NCI-H1694 (cell line): ENCODE results near the gene QSOX2.

ENCODE experiments used
- DNase-seq: peaks from one replicate; lab custom pipeline; 2025; lab: John Stamatoyannopoulos, UW

QSOX2 gene

DNA sequence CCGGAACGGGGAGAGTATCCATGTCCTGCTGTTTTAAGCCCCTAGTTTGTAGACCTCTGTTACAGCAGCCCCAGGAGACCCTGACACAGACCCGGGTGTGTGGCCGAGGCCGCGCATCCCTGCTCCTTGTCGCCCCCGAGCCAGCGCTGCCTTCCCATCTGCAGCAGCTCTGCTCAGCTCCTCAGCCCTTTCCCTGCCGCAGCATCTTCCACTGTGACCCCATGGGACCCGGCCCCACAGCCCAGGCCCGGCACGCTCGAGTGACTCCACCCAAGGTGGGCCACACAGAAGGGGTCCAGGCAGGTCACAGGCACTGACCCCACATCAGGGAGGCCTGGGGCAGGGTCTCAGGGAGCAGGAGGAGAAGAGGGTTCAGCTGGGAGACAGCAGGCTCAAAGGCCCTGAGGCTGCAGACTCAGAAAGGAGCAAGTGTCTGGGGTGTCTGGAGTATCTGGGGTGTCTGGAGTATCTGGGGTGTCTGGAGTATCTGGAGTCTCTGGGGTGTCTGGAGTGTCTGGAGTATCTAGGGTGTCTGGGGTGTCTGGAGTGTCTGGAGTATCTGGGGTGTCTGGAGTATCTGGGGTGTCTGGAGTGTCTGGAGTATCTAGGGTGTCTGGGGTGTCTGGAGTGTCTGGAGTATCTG is 71.8 kb downstream of the QSOX2 start:
- DNase-seq: no peak

DNA sequence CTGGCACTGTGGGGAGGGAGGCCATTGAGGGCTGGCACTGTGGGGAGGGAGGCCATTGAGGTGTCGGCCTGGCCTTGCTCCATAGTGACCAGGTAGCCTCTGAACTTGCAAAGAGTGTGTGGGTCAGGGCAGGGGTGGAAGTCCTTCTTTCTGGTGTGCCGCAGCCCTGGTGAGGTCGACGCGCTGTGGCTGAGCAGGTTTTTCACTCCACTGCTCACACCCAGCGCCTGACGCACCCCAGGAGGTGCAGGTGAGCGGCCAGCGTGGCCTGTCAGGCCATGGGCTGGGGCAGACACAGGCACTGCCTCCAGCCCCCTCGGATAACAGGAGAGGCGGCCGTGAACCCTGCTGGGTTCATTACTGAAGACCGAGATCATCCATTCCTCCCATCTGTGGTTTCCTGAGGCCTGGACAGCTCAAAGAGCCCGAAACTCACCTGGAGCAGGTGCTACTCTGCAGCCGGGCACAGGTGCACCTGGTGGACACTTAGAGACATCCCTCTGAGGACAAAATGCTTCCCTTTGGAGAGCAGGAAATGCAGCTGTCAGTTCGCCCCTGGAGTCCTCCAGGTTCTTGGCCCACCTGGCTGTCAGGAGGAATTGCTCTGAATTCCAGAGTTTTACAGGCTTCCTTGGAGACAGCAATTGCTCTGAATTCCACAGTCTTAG is 73.1 kb downstream of the QSOX2 start:
- DNase-seq: no peak

DNA sequence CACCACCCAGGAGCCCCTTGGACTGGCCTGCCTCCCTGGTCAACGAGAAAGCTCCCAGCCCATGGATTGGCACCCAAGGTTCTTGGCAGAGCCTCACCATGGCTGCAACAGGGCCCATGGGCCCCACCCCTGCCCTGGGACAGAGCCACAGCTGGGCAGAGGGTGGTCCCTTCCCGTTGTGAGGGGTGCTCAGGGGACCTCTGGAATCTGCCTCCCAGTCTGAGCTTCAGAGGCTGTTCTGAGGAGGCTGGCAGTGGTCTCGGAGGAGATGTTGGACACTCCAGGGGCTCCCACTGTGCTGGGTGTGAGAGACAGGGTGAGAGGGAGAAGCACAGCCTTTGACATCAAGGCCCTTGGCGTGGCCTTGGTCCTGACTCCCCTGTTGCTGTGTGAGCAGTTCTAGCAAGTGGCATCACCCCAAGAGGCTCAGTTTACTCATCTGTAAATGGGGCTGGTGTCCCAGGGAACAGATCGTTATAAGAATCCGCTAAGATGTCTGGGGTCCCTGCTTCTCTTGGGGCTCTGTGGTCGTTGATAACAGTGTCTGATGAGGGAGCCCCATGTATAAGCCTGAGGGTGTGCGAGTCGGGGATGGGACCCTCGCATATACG is 73.7 kb downstream of the QSOX2 start:
- no peak for DNase-seq

DNA sequence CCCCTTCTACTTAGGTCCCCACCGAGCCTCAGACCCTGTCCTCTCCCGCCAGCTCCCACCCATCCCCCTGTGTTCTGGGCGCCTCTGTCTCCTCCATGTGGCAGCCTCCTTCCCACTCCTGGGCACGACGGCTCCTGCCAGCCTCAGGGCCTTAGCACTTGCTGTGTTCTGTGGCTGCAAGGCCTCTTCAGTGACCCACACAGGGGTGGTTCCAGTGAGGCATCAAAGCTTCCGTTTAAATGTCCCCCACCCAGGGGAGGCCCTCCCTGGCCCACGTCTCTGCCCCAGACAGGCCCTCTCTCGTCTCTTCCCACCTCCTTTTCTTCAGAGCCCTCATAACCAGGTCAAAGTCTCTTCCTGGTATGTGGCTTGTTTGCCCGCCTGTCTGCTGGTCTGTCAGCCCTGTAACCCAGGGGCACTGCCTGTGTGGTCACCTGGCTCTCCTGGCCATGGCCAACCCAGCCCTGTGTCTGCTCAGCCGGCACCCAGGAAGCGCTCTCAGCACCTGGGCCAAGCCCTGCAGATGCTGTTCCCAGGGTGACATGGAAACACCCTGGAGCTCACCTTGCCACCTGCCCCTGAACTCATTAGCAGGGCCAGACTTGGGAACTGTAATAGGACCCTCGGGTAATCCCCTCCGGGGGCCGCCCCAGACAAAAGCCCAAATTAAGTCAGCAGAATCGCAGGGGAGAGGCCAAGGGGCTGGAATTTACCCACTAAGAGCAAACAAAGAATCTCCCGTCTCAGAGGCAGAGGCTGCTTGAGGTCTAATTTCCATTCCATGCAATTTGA is 74.4 kb downstream of the QSOX2 start:
- DNase-seq: no peak

DNA sequence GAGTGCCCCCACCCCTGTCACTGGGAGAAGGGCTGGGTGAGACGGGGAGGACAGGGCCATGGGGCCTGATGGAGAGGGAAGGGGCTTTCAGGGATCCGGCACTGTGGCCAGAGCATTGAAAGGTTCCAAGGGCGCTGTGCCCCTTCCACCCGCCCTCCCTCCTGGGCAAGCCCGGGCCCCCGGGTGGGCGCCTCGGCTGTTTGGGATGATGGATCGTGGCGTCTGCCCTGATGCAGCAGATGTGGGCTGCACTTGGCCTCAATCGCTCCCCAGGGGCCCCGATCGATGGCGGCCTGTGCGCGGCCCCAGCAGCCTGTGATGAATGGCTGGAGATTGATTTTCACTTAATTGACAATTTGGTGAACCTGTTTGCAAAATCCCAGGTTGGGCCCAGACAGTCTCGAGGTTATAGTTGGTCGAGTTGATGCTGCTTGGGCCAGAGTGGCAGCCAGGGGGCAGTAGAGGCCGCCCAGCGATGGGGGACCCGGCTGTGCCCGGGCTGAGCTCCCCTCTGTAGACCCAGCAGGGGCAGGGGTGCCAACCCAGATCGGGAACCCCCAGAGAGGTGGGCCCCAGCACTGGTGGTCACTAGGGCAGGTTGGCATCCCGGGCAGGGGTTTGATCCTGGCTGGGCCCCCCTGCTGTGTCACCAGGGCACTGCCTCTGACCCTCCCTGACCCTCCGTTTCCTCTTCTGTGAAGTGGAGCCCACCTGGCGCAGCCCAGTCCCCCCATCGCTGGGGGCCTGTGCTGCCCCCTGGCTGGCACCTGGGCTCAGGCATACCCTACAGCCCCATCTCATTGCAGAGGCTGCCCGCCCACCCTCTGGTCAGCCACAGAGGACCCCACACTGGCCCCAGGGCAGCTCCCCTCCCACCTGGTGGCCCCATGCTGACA is 75.4 kb downstream of the QSOX2 start:
- no peak for DNase-seq

DNA sequence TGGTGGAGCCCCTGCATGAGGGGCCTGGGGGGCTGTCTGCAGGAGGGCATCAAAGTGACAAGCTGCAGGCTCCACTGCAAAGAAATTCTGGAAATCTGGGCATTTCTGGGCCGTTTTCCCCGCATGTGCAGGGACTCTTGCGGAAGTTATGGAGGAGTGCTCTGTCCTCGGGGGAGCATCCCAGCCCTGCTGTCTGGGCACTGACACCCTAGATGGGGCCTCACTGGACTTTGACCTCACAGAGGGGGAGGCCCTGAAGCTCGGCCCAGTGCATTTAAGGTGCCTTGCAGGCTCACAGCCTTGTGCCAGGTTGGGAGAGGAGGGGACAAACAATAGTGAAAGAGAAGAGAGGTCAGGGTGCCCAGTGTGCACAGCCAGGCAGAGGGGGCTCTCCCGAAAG is 76.1 kb downstream of the QSOX2 start:
- DNase-seq: no peak

DNA sequence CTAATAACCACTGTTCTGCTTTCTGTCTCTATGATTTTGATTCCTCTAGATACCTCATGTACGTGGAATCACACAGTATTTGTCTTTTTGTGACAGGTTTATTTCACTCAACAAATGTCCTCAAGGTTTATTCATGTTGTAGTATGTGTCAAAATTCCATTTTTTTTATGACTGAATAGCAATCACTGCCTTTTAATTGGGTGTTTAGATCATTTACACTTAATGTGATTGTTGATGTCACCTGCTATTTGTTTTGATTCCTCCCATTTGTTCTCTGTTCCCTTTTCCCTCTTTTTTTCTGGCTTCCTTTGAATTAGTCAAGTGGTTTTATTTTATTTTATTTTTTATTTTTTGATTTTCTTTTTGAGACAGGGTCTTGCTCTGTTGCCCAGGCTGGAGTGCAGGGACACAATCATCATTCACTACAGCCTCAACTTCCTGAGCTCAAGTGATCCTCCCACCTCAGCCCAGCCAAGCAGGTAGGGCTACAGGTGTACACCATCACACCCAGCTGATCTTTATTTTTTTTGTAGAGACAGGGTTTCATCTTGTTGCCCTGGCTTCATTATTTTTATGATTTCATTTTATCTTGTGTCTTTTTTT is 82.3 kb downstream of the QSOX2 start:
- no peak for DNase-seq

DNA sequence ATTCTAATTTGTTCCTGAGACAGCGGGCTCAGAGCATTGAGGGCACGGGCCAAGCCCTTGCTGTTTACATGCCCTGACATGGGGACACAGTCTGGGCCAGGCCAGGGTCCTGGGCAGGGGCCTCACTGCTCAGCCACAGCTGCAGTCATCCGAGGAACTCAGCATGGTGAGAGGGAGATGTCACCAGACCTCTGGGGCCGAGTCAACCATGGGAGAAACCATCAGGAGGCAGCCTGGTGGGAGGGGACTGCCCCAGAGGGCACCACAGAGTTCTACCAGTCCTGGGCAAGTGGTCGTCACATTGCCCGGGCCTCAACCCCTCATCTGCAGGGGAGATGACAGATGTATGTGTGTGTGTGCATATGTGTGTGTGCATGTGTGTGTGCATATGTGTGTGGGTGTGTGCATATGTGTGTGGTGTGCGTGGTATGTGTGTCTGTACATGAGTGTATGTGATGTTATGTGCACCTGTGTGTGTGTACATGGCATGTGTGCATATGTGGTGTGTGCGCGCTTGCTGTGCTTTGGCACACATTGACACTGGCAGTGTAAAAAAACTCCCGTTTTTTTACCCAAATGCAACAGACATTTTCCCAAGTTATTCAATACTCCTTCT is 84.5 kb downstream of the QSOX2 start:
- DNase-seq: no peak

DNA sequence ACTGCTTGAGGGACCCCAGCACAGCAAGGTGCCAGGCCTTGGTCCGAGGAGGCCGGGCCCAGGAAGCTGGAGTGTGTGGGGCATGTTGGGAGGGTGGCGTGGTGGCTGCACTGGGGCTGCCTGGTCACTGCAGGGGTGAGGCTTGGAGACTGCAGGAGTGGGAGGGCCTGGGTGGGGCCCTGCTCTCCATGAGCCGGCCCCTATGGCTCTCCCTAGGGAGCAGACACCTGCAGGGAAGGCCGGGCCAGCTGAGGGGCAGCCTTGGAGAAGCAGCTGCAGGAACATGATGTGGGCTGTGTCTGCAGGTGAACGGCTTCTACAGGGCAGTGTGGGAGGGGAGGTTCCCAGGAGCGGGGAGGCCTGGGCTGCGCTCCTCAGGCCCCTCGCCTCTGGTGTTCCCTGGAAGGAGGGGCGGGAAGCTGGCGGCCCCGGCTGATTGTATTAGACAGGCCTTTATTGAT is 85.2 kb downstream of the QSOX2 start:
- DNase-seq: no peak

DNA sequence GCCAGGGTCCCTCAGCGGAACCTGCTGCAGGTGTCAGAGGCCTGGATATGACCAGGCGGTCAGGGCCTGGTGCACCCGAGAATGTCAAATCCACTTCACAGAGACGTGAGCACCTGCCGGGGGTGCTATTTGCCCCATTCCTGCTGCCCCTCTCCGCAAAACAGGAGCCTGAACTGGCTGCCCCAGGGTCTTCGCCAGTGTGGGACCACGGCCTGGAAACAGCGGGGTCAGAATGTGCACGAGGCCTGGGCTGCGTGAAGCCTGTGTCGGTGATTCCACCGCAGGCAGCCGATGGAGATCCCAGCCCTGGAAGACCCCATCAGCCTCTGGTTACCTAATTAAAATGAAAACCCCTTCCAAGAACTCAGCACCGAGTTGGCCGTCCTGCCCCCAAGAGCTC is 85.8 kb downstream of the QSOX2 start:
- DNase-seq: no peak

DNA sequence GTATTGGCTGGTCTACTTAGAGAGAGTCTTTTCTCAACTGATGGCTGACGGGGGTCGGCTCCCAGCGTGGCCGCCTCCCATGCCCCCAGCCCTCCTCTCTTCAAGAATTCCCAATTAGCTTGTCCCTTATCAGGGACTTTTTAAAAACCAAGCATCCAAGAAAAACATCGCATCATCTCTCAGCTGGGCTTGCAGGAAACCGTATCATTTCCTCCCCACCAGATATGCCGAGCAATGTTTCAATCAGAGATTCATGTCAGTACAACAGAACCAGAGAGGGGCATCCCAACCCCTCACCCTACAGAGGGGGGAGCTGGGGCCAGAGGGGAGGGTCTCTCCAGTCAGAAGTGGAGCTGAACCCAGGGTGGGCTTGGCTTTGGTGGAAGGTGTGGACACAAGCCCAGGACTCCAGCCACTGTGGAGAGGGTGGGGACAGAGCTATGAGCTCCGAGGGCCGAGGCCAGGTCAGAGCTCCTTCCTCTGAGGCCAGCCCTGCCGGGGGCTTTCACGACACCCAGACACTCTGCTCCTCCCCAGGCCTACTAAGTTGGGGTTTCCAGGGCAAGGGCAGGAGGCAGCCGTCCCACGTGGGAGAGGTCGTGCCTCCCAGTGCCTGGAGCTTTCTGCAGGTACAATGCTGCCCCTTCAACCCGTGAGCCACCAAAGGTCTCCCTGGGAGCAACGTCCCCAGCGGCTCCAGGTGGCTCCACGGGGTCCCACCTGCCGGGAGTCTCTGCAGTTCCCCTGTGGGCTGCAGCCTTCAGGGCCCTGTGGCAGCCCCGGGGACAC is 87.9 kb downstream of the QSOX2 start:
- no peak for DNase-seq
